WTC11 (cell line): ENCODE data around the gene CEP85L. TPM values are rescaled to one million over a fixed set of nuclear protein-coding genes. Genes with fewer than 3 reads are reported as not detected.
"Not testable (repeated sequence)": the region's sequence is repeated elsewhere in the genome, so short reads cannot be mapped to it uniquely, and the experiment has no call there.

Experiments
- ATAC-seq: fragments of 200-7000 bp; cut with Tn5 transposase; 2 replicates; pipeline ENCODE4 v1.10.0; 2021; ENCODE audit warnings: mild to moderate bottlenecking, moderate library complexity
- CTCF ChIA-PET: fragments of 300-600 bp; sonication (Branson Sonifier 250); formaldehyde crosslinking; loops from one replicate; lab custom pipeline; 2021; ENCODE audit warnings: antibody characterized with exemption; lab: Charles Lee
- POLR2A ChIA-PET: fragments of 350-600 bp; sonication (Branson Sonifier 250); formaldehyde crosslinking; loops from one replicate; lab custom pipeline; 2021; ENCODE audit warnings: antibody characterized with exemption; lab: Charles Lee
- DNase-seq: peaks from one replicate; pipeline ENCODE4 v3.0.0; 2021; ENCODE audit warnings: low spot score
- H3K27ac Mint-ChIP-seq: 2 replicates; pipeline ENCODE4 v1.8.0; 2021; ENCODE audit warnings: mixed read lengths
- H3K27me3 Mint-ChIP-seq: 2 replicates; pipeline ENCODE4 v1.8.0; 2021; ENCODE audit warnings: low read depth, mild to moderate bottlenecking, moderate library complexity, mixed read lengths
- H3K36me3 Mint-ChIP-seq: 2 replicates; pipeline ENCODE4 v1.8.0; 2021; ENCODE audit warnings: mixed read lengths
- H3K4me1 Mint-ChIP-seq: 2 replicates; pipeline ENCODE4 v1.8.0; 2022; ENCODE audit warnings: mixed read lengths
- H3K4me3 Mint-ChIP-seq: 2 replicates; pipeline ENCODE4 v1.8.0; 2021; ENCODE audit warnings: mild to moderate bottlenecking, moderate library complexity, mixed read lengths
- H3K9me3 Mint-ChIP-seq: 2 replicates; pipeline ENCODE4 v1.8.0; 2021; ENCODE audit warnings: mixed read lengths
- ATF2 ChIP-seq: sonication (generic); formaldehyde crosslinking; IDR thresholded peaks from 2 replicates; pipeline ENCODE4 v1.8.1; 2022; ENCODE audit warnings: low read depth, missing genetic modification reagents, borderline replicate concordance
- ATF3 ChIP-seq: sonication (generic); formaldehyde crosslinking; conservative IDR thresholded peaks from 2 replicates; pipeline ENCODE4 v1.8.1; 2022; ENCODE audit warnings: mild to moderate bottlenecking, missing genetic modification reagents
- ATF6 ChIP-seq: sonication (generic); formaldehyde crosslinking; IDR thresholded peaks from 2 replicates; pipeline ENCODE4 v1.8.1; 2023; ENCODE audit warnings: mild to moderate bottlenecking, missing genetic modification reagents
- CREM ChIP-seq: sonication (generic); formaldehyde crosslinking; IDR thresholded peaks from 2 replicates; pipeline ENCODE4 v1.8.1; 2022; ENCODE audit warnings: mild to moderate bottlenecking, missing genetic modification reagents, moderate library complexity
- FOXP1 ChIP-seq: sonication (generic); formaldehyde crosslinking; IDR thresholded peaks from 2 replicates; pipeline ENCODE4 v1.8.0; 2022; ENCODE audit warnings: missing genetic modification reagents, mild to moderate bottlenecking, moderate library complexity, borderline replicate concordance
- FOXP4 ChIP-seq: sonication (generic); formaldehyde crosslinking; IDR thresholded peaks from 2 replicates; pipeline ENCODE4 v1.8.0; 2022; ENCODE audit warnings: mild to moderate bottlenecking, missing genetic modification reagents
- JUN ChIP-seq: sonication (generic); formaldehyde crosslinking; IDR thresholded peaks from 2 replicates; pipeline ENCODE4 v1.8.0; 2023; ENCODE audit warnings: mild to moderate bottlenecking, missing genetic modification reagents
- MYBL2 ChIP-seq: sonication (generic); formaldehyde crosslinking; IDR thresholded peaks from 2 replicates; pipeline ENCODE4 v1.8.1; 2023; ENCODE audit warnings: mild to moderate bottlenecking, moderate library complexity, missing genetic modification reagents
- PRDM15 ChIP-seq: sonication (generic); formaldehyde crosslinking; IDR thresholded peaks from 2 replicates; pipeline ENCODE4 v1.8.0; 2022; ENCODE audit warnings: missing genetic modification reagents
- PREB ChIP-seq: sonication (generic); formaldehyde crosslinking; IDR thresholded peaks from 2 replicates; pipeline ENCODE4 v1.8.1; 2022; ENCODE audit warnings: mild to moderate bottlenecking, missing genetic modification reagents, moderate library complexity, borderline replicate concordance
- ZMAT4 ChIP-seq: fragments of 250-450 bp; sonication (Bioruptor Pico); IDR thresholded peaks from 2 replicates; pipeline ENCODE4 v1.9.0; 2021; ENCODE audit warnings: mild to moderate bottlenecking
- ZNF138 ChIP-seq: sonication (generic); formaldehyde crosslinking; conservative IDR thresholded peaks from 2 replicates; pipeline ENCODE4 v1.8.1; 2022; ENCODE audit warnings: mild to moderate bottlenecking, moderate library complexity, missing genetic modification reagents
- ZNF232 ChIP-seq: sonication (generic); formaldehyde crosslinking; IDR thresholded peaks from 2 replicates; pipeline ENCODE4 v1.8.0; 2022; ENCODE audit warnings: mild to moderate bottlenecking, missing genetic modification reagents
- ZNF396 ChIP-seq: fragments of 250-450 bp; sonication (Bioruptor Pico); IDR thresholded peaks from 2 replicates; pipeline ENCODE4 v1.8.0; 2021; ENCODE audit warnings: mild to moderate bottlenecking, moderate library complexity, borderline replicate concordance
- ZNF416 ChIP-seq: fragments of 250-450 bp; sonication (Bioruptor Pico); IDR thresholded peaks from 2 replicates; pipeline ENCODE4 v1.9.0; 2021; ENCODE audit warnings: mild to moderate bottlenecking, inconsistent platforms
- ZNF532 ChIP-seq: fragments of 250-450 bp; sonication (Bioruptor Pico); IDR thresholded peaks from 2 replicates; pipeline ENCODE4 v1.9.0; 2021; ENCODE audit warnings: mild to moderate bottlenecking, borderline replicate concordance
- ZNF671 ChIP-seq: fragments of 250-450 bp; sonication (Bioruptor Pico); IDR thresholded peaks from 2 replicates; pipeline ENCODE4 v1.8.0; 2021; ENCODE audit warnings: mild to moderate bottlenecking
- total RNA-seq: library from RNA; stranded (reverse); gene quantifications from 3 replicates; pipeline ENCODE4 v1.2.3, GENCODE V29; 2021

The CEP85L gene
- total RNA-seq, 1 experiment from 2014 or later: 32.5 TPM

GRCh38 chr6:118421312-118421711 lies 230.1 kb downstream of the CEP85L start:
- H3K9me3 Mint-ChIP-seq: peaks cover 29% of the 10 kb centered on the region
- DNase-seq (peak; percentile 18), ATAC-seq (peak; percentile 38; the same call in 1 of the 2 replicates)
- H3K4me1 Mint-ChIP-seq, POLR2A ChIA-PET, H3K4me3 Mint-ChIP-seq, H3K27me3 Mint-ChIP-seq, H3K27ac Mint-ChIP-seq: not testable (repeated sequence)
- peaks cover 14% of the 10 kb centered on the region for H3K36me3 Mint-ChIP-seq
- CTCF ChIA-PET: interaction anchor here (1.7 kb wide), 1 partner anchor 20 kb away, joined by 3 read pairs; no protein-coding TSS in a partner anchor

GRCh38 chr6:118419448-118420394 lies 231.7 kb downstream of the CEP85L start:
- peaks cover 14% of the 10 kb centered on the region for H3K9me3 Mint-ChIP-seq
- CTCF ChIA-PET: no interaction called here
- DNase-seq: no peak
- no peak overlapping the region for H3K4me3 Mint-ChIP-seq
- H3K27ac Mint-ChIP-seq: no peak overlapping the region
- no peak for ATAC-seq
- POLR2A ChIA-PET: no interaction called here
- no peaks in the 10 kb centered on the region; the same call in 1 of the 2 replicates for H3K27me3 Mint-ChIP-seq
- no peaks in the 10 kb centered on the region for H3K36me3 Mint-ChIP-seq
- peaks cover 4% of the 10 kb centered on the region; the same call in 1 of the 2 replicates for H3K4me1 Mint-ChIP-seq
- TF ChIP-seq ZNF532 (no peak), ZNF416 (CRISPR knock-in tag) (no peak), FOXP4 (CRISPR knock-in tag) (no peak), ATF2 (CRISPR knock-in tag) (no peak), ATF3 (no peak), JUN (CRISPR knock-in tag) (no peak), PREB (CRISPR knock-in tag) (no peak), ZNF396 (CRISPR knock-in tag) (no peak), CREM (CRISPR knock-in tag) (no peak), ATF6 (CRISPR knock-in tag) (no peak), ZNF232 (CRISPR knock-in tag) (no peak), ZNF138 (CRISPR knock-in tag) (no peak), FOXP1 (CRISPR knock-in tag) (no peak), ZNF671 (CRISPR knock-in tag) (no peak), ZMAT4 (no peak), PRDM15 (no peak), MYBL2 (CRISPR knock-in tag) (no peak)
